SK-N-SH (cell line): ENCODE results near the gene ANKRD36C.
"Not testable (repeated sequence)": the region's sequence is repeated elsewhere in the genome, so short reads cannot be mapped to it uniquely, and the experiment has no call there.

Source experiments
- CHD2 ChIP-seq: fragments of 150-350 bp; IDR thresholded peaks from 2 replicates; pipeline ENCODE4 v1.6.1; 2018; ENCODE audit warnings: low read length; ENCODE audit not compliant: partially characterized antibody
- CTCF ChIP-seq: fragments of 200-600 bp; sonication (generic); IDR thresholded peaks from 2 replicates; pipeline ENCODE4 v1.6.1; 2017; ENCODE audit warnings: antibody characterized with exemption, mild to moderate bottlenecking, moderate library complexity
- EP300 ChIP-seq, 2 experiments: IDR thresholded peaks; 2 replicates each; pipeline versions ENCODE4 v1.4.0 to v1.6.1; 2012; ENCODE audit warnings: borderline replicate concordance in 1 of 2, low read depth in 1 of 2, low read length in 1 of 2
- NFIC ChIP-seq: IDR thresholded peaks from 2 replicates; pipeline ENCODE4 v1.4.0; 2012; ENCODE audit warnings: borderline replicate concordance
- POLR2AphosphoS5 ChIP-seq: IDR thresholded peaks from 2 replicates; pipeline ENCODE4 v1.6.1; 2012; ENCODE audit warnings: low read depth, low read length
- RAD21 ChIP-seq: IDR thresholded peaks from 2 replicates; pipeline ENCODE4 v1.6.1; 2012; ENCODE audit warnings: mild to moderate bottlenecking, low read length
- RFX5 ChIP-seq: IDR thresholded peaks from 2 replicates; pipeline ENCODE4 v1.6.1; 2012; ENCODE audit warnings: mild to moderate bottlenecking, improper control_type of control experiment, low read length
- TF ChIP-seq, protein P1 (sequence below): IDR thresholded peaks from 2 replicates; pipeline ENCODE4 v1.6.1; 2012; ENCODE audit warnings: mild to moderate bottlenecking, low read depth, low read length, moderate library complexity
- TF ChIP-seq, protein P2 (sequence below): IDR thresholded peaks from 2 replicates; pipeline ENCODE4 v1.4.0; 2012; ENCODE audit warnings: low read depth

- not testable (repeated sequence) for TF ChIP-seq CTCF; NFIC; EP300 (IDR thresholded peaks at IDR 0.05; ENCODE audit: borderline replicate concordance in 1 of 2, low read depth in 1 of 2, low read length in 1 of 2); RAD21; POLR2AphosphoS5; CHD2; RFX5
- TF ChIP-seq, protein P1, sequence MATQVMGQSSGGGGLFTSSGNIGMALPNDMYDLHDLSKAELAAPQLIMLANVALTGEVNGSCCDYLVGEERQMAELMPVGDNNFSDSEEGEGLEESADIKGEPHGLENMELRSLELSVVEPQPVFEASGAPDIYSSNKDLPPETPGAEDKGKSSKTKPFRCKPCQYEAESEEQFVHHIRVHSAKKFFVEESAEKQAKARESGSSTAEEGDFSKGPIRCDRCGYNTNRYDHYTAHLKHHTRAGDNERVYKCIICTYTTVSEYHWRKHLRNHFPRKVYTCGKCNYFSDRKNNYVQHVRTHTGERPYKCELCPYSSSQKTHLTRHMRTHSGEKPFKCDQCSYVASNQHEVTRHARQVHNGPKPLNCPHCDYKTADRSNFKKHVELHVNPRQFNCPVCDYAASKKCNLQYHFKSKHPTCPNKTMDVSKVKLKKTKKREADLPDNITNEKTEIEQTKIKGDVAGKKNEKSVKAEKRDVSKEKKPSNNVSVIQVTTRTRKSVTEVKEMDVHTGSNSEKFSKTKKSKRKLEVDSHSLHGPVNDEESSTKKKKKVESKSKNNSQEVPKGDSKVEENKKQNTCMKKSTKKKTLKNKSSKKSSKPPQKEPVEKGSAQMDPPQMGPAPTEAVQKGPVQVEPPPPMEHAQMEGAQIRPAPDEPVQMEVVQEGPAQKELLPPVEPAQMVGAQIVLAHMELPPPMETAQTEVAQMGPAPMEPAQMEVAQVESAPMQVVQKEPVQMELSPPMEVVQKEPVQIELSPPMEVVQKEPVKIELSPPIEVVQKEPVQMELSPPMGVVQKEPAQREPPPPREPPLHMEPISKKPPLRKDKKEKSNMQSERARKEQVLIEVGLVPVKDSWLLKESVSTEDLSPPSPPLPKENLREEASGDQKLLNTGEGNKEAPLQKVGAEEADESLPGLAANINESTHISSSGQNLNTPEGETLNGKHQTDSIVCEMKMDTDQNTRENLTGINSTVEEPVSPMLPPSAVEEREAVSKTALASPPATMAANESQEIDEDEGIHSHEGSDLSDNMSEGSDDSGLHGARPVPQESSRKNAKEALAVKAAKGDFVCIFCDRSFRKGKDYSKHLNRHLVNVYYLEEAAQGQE, result not testable (repeated sequence)
- TF ChIP-seq, protein P2, sequence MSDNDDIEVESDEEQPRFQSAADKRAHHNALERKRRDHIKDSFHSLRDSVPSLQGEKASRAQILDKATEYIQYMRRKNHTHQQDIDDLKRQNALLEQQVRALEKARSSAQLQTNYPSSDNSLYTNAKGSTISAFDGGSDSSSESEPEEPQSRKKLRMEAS, result not testable (repeated sequence)
These were observed 18.2 kb upstream of the ANKRD36C start for GRCh38 chr2:96009833-96010232.
